PC-9 (cell line): Measurements from ENCODE around the gene PXMP2. TPM values are rescaled to one million over a fixed set of nuclear protein-coding genes. Genes with fewer than 3 reads are reported as not detected.

Source experiments
- BruUV-seq: library from RNA; stranded (reverse); fragments of 400-500 nt; replicated peaks from 2 replicates; lab custom pipeline; 2021; lab: Mats Ljungman, UMichigan
- CTCF ChIA-PET: fragments of 300-600 bp; sonication (Branson Sonifier 250); formaldehyde crosslinking; loops from one replicate; lab custom pipeline; 2022; ENCODE audit warnings: antibody characterized with exemption; lab: Charles Lee
- POLR2A ChIA-PET: fragments of 300-600 bp; sonication (Branson Sonifier 250); formaldehyde crosslinking; loops from one replicate; lab custom pipeline; 2022; ENCODE audit warnings: antibody characterized with exemption; ENCODE audit not compliant: unreplicated experiment; lab: Charles Lee
- DNase-seq, 2 experiments: peaks; one replicate each; pipeline versions ENCODE4 v3.0.0 to v3.0.0-alpha.2; 2015 to 2022; ENCODE audit warnings: mixed read lengths in 1 of 2
- H2AFZ ChIP-seq: fragments of 200-600 bp; sonication (generic); 2 replicates; pipeline ENCODE4 v1.8.1; 2017; ENCODE audit warnings: antibody characterized with exemption
- H3F3A ChIP-seq: fragments of 200-600 bp; sonication (generic); 2 replicates; pipeline ENCODE4 v1.8.1; 2017; ENCODE audit warnings: antibody characterized with exemption, mild to moderate bottlenecking, low read depth; ENCODE audit not compliant: insufficient read depth
- H3K27ac ChIP-seq: fragments of 200-600 bp; sonication (generic); 2 replicates; pipeline ENCODE4 v1.6.1; 2016; ENCODE audit warnings: mixed run types
- H3K27me3 ChIP-seq: fragments of 200-600 bp; sonication (generic); 2 replicates; pipeline ENCODE4 v1.6.1; 2016; ENCODE audit warnings: low read depth, mixed run types; ENCODE audit not compliant: insufficient read depth
- H3K36me3 ChIP-seq: fragments of 200-600 bp; sonication (generic); 2 replicates; pipeline ENCODE4 v1.6.1; 2016; ENCODE audit warnings: low read depth, mixed run types
- H3K4me1 ChIP-seq: fragments of 200-600 bp; sonication (generic); replicated peaks from 2 replicates; pipeline ENCODE4 v1.6.1; 2016; ENCODE audit warnings: mixed run types; ENCODE audit not compliant: insufficient read depth
- H3K4me2 ChIP-seq: fragments of 200-600 bp; sonication (generic); 2 replicates; pipeline ENCODE4 v1.6.1; 2017; ENCODE audit warnings: mixed run types
- H3K4me3 ChIP-seq: fragments of 200-600 bp; sonication (generic); 2 replicates; pipeline ENCODE4 v1.6.1; 2016; ENCODE audit warnings: mixed run types
- H3K79me2 ChIP-seq: fragments of 200-600 bp; sonication (generic); 2 replicates; pipeline ENCODE4 v1.6.1; 2017; ENCODE audit warnings: low read depth, mixed run types
- H3K9me2 ChIP-seq: fragments of 200-600 bp; sonication (generic); 2 replicates; pipeline ENCODE4 v1.8.1; 2017; ENCODE audit warnings: mild to moderate bottlenecking; ENCODE audit not compliant: insufficient read depth
- H3K9me3 ChIP-seq: fragments of 200-600 bp; sonication (generic); 2 replicates; pipeline ENCODE4 v1.8.1; 2016; ENCODE audit warnings: low read depth; ENCODE audit not compliant: insufficient read depth
- H4K20me1 ChIP-seq: fragments of 200-600 bp; sonication (generic); 2 replicates; pipeline ENCODE4 v1.8.1; 2017; ENCODE audit not compliant: insufficient read depth
- EZH2 ChIP-seq: fragments of 200-600 bp; sonication (generic); IDR thresholded peaks from 2 replicates; pipeline ENCODE4 v1.8.0; 2017; ENCODE audit warnings: antibody characterized with exemption, low read depth
- intact Hi-C: fragments of 100-400 bp; cut with micrococcal nuclease; formaldehyde crosslinking; loops from one replicate; pipeline ENCODE4 v1.10.0; 2022; ENCODE audit not compliant: unreplicated experiment
- total RNA-seq: library from RNA; stranded (reverse); gene quantifications from 2 replicates; pipeline ENCODE4 v1.2.3, GENCODE V29; 2021
- TF ChIP-seq, protein P1 (sequence below): fragments of 200-600 bp; sonication (generic); conservative IDR thresholded peaks from 2 replicates; pipeline ENCODE4 v1.6.1; 2017; ENCODE audit warnings: mixed run types, antibody characterized with exemption, mild to moderate bottlenecking, moderate library complexity

Gene PXMP2
- total RNA-seq, 1 experiment from 2014 or later, result 38.6 TPM

DNA sequence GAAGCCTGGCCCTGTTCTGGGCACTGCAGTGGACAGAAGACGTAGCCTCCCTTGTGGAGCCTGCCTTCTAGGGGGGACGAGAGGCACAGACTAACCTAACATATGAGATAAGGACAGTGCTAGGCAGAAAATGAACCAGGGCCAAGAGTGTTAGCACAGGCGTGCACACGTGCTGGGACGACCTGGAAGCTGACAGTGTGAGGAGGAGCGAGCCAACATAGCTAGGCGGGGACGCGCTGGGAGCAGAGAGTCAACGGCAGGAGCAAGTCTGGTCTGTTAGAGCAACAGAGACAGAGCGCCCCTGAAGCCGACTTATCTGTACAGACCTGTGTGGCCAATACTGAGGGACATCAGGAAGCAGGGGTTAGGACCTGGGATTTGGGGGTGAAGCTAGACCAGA, 8.0 kb downstream of the PXMP2 start:
- peaks cover 12% of the 10 kb centered on the region for H3F3A ChIP-seq
- no peak overlapping the region for H3K4me2 ChIP-seq

DNA sequence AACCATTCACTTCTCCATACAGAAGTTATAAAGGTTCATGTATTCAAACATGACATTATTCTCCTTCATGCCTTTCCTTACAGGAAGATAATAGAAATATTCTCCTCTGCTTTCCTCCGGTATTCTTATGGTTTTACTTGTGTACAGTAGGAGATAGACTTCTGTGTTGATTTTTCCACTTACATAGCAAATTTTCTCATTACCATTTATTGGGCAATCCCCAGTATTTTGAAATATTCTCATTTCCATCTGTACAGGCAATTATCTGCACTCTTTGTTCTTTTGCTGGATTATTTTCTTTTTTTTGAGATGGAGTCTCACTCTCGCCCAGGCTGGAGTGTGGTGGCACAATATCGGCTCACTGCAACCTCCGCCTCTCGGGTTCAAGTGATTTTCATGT, 11.0 kb downstream of the PXMP2 start:
- Histone ChIP-seq H3K27ac (no peak overlapping the region), H3K4me3 (no peak overlapping the region), H3K9me2 (no peaks in the 10 kb centered on the region), H3K27me3 (no peaks in the 10 kb centered on the region), H3F3A (peaks cover 16% of the 10 kb centered on the region), H3K4me1 (no peaks in the 10 kb centered on the region), H3K36me3 (peaks cover 8% of the 10 kb centered on the region), H3K9me3 (no peaks in the 10 kb centered on the region), H2AFZ (no peak overlapping the region), H3K4me2 (no peak overlapping the region), H3K79me2 (no peaks in the 10 kb centered on the region), H4K20me1 (no peaks in the 10 kb centered on the region)
- BruUV-seq, result no TSS peak
- TF ChIP-seq EZH2, result no peak
- TF ChIP-seq, protein P1, sequence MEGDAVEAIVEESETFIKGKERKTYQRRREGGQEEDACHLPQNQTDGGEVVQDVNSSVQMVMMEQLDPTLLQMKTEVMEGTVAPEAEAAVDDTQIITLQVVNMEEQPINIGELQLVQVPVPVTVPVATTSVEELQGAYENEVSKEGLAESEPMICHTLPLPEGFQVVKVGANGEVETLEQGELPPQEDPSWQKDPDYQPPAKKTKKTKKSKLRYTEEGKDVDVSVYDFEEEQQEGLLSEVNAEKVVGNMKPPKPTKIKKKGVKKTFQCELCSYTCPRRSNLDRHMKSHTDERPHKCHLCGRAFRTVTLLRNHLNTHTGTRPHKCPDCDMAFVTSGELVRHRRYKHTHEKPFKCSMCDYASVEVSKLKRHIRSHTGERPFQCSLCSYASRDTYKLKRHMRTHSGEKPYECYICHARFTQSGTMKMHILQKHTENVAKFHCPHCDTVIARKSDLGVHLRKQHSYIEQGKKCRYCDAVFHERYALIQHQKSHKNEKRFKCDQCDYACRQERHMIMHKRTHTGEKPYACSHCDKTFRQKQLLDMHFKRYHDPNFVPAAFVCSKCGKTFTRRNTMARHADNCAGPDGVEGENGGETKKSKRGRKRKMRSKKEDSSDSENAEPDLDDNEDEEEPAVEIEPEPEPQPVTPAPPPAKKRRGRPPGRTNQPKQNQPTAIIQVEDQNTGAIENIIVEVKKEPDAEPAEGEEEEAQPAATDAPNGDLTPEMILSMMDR, result no peak
- DNase-seq, result no peak
- ChIA-PET POLR2A (no interaction called here), CTCF (no interaction called here)
- intact Hi-C loops, result no loop called here

More for the DNA sequence above, 8.0 kb downstream of the PXMP2 start:
- no TSS peak for BruUV-seq
- H3K27me3 ChIP-seq, result no peaks in the 10 kb centered on the region
- H3K9me3 ChIP-seq, result no peaks in the 10 kb centered on the region
- intact Hi-C loops, result no loop called here
- no peaks in the 10 kb centered on the region for H3K9me2 ChIP-seq
- no peak overlapping the region for H2AFZ ChIP-seq
- no peak for DNase-seq
- H4K20me1 ChIP-seq, result no peaks in the 10 kb centered on the region
- no peak overlapping the region for H3K4me3 ChIP-seq
- H3K79me2 ChIP-seq, result no peaks in the 10 kb centered on the region
- CTCF ChIA-PET, result no interaction called here
- no peaks in the 10 kb centered on the region for H3K4me1 ChIP-seq
- POLR2A ChIA-PET, result no interaction called here
- no peak overlapping the region for H3K27ac ChIP-seq
- H3K36me3 ChIP-seq, result peaks cover 17% of the 10 kb centered on the region
- TF ChIP-seq, protein P1, result no peak
- TF ChIP-seq EZH2, result no peak

DNA sequence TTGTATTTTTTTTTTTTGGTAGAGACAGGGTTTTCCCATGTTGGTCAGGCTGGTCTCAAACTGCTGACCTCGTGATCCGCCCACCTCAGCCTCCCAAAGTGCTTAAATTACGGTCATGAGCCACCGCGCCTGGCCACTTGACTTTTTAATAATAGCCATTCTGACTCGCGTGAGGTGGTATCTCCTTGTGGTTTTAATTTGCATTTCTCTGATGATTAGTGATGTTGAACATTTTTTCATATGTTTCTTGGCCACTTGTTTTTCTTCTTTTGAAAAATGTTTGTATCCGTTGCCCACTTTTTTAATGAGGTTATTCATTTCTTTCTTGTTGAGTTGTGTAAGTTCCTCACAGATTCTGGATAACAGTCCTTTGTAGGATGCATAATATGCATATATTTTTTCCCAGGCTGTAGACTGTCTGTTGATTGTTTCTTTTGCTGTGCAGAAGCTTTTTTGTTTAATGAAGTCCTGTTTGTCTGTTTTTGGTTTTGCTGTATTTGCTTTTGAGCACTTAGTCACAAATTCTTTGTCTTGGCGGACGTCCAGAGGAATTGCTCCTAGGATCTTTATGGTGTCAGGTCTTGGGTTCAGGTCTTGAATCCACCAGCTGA, 12.9 kb downstream of the PXMP2 start:
- TF ChIP-seq, protein P1, result no peak
- TF ChIP-seq EZH2, result no peak
- H2AFZ ChIP-seq, result no peak overlapping the region
- no peaks in the 10 kb centered on the region for H3K9me2 ChIP-seq
- peak in 1 of 2 experiments; percentile 48 for DNase-seq
- H3K79me2 ChIP-seq, result no peaks in the 10 kb centered on the region
- H3F3A ChIP-seq, result peaks cover 25% of the 10 kb centered on the region
- no peak overlapping the region for H3K4me3 ChIP-seq
- no peaks in the 10 kb centered on the region for H4K20me1 ChIP-seq
- BruUV-seq, result no TSS peak
- ChIA-PET POLR2A (no interaction called here), CTCF (interaction anchor here (0.7 kb wide), 1 partner anchor 78 kb away, joined by 6 read pairs; no protein-coding TSS in a partner anchor)
- H3K36me3 ChIP-seq, result peaks cover 13% of the 10 kb centered on the region
- no peak overlapping the region for H3K27ac ChIP-seq
- no peak overlapping the region for H3K4me2 ChIP-seq
- intact Hi-C loops, result no loop called here
- no peaks in the 10 kb centered on the region for H3K9me3 ChIP-seq
- no peaks in the 10 kb centered on the region for H3K4me1 ChIP-seq
- H3K27me3 ChIP-seq, result no peaks in the 10 kb centered on the region
